ENCODE measurements around the gene PEX7.
"Not testable (repeated sequence)": the region's sequence is repeated elsewhere in the genome, so short reads cannot be mapped to it uniquely, and the experiment has no call there.

Gene PEX7

DNA sequence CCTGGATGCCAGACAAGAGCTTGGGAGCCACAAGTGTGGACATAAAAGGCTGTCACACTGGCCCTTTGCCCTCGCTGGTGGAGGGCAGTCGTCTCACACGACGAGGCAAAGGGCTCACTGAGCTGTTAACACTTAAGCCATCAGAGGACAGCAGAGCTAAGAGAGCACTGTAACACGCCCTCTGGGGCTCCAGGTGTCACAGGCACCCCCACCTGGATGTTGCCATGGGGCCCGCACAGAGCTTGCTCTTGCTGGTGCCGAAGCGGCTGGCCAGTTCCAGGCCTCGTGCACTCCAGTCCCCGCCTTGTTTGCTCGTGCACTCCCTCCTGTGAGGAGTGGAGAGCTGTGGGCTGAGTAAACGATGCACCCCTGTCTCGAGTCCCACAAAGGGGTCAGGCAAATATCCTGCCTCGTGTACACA lies 137.1 kb downstream of the PEX7 start:
- no peak for DNase-seq

DNA sequence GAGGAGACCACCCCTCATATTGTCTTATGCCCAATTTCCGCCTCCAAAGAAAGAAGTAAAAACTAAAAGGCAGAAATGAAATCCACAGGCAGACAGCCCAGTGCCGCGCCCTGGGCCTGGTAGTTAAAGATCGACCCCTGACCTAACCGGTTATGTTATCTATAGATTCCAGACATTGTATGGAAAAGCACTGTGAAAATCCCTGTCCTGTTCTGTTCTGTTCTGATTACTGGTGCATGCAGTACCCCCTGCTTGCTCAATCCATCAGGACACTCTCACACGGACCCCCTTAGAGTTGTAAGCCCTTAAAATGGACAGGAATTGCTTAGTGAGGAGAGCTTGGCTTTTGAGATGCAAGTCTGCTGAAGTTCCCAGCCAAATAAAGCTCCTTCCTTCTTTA lies 137.5 kb downstream of the PEX7 start:
- DNase-seq = not testable (repeated sequence)

DNA sequence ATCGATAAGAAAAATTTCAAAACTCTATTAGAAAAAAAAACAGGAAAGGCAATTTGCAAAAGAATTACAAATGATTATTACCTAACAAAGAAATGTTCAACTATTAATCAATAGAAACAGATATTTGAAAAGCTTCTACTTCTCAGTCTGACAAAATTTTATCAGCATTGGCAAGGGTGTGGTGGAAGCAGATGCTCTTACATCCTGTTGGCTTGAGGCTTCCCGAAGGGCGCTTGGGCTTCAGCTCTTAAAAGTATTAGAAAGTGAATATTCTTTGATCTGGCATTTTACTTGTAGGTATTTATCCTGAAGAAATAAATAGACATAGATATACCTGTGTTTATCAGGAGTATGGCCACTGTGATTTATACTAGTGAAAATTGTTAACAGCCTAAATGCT lies 138.4 kb downstream of the PEX7 start:
- no peak for DNase-seq

DNA sequence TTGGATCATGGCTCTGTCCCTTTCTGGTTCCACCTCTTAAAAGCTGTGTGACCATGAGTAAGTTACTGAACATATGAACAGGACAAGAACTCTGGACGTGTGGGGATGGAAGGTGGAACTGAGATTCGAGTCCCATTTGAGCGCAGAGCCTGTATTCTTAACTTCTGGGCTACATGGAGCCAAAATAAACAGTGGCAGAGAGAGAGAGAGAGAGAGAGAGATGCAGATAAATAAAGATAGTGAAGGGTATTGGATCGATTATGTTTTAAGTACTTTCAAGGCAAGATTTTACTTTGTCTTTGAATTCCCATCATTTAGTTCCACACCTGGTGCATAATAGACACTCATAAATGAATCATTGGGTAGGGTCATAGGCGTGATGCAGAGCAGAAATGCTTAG lies 139.5 kb downstream of the PEX7 start:
- DNase-seq = no peak

DNA sequence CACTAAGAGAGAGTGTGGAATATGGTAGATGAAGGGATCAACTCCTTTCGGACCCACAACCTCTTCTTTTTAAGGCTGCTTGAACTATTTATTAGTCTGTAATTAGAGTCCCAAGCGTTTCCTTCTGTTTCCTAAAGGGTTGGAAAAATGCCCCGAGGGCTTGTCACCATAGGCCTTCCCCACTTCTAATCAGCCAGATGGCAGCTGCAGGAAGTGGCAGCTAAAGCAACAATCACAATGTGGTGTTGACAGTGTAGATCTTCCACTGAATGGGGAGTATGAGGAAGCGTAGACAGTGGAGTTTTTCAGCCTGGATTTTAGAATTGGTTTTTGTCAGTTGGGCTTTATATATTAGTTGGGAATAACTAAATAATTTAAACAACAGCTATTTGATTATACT lies 140.3 kb downstream of the PEX7 start:
- no peak for DNase-seq

DNA sequence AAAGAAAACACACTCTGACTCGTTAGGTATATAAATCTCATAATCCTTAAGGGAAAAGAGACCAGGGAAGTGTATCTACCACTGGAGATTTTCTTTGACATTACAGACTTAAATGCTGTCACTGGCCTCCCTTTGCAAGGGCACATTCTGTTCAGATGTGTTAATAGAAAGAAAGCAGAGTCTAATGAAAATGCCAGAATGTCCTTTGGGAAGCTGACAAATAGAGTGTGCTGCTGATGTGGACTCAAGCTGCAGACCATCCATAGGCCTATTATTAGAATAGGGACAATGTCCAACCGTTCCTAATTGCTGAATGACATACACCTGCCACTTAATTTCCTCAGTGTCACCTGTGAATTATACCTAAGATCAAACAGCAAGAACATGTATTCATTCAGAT lies 140.9 kb downstream of the PEX7 start:
- DNase-seq = no peak
